Activated naive CD4-positive, alpha-beta T cell treated with Interleukin-2 at 50 U/mL for 16 hours (primary cell): ENCODE results near the gene HOXB8.

Experiments used
- DNase-seq: peaks from one replicate; pipeline ENCODE4 v3.0.0-alpha.2; 2020

HOXB8 gene

GRCh38 chr17:48582750-48583069 lies 32.4 kb downstream of the HOXB8 start:
- no peak for DNase-seq

GRCh38 chr17:48579760-48580554 lies 35.1 kb downstream of the HOXB8 start:
- no peak for DNase-seq

GRCh38 chr17:48579471-48579759 lies 35.7 kb downstream of the HOXB8 start:
- no peak for DNase-seq

GRCh38 chr17:48578616-48579470 lies 36.2 kb downstream of the HOXB8 start:
- DNase-seq: no peak

GRCh38 chr17:48577946-48578615 lies 37.0 kb downstream of the HOXB8 start, which contains the start of gene HOXB4:
Gene HOXB4 (minus strand): TSS chr17:48578350. CDS start chr17:48578319, 31 bp downstream.
- peak; percentile 72 for DNase-seq

- peak; percentile 32 for DNase-seq
These were observed 37.7 kb downstream of the HOXB8 start for GRCh38 chr17:48577330-48577945.

GRCh38 chr17:48576479-48577309 lies 38.4 kb downstream of the HOXB8 start:
- DNase-seq: no peak

GRCh38 chr17:48575673-48576478 lies 39.2 kb downstream of the HOXB8 start:
- DNase-seq: no peak

- DNase-seq: no peak
These were observed 40.0 kb downstream of the HOXB8 start for GRCh38 chr17:48575066-48575582.

- no peak for DNase-seq
These were observed 40.5 kb downstream of the HOXB8 start for GRCh38 chr17:48574505-48575065.

- no peak for DNase-seq
These were observed 43.2 kb downstream of the HOXB8 start for GRCh38 chr17:48571826-48572417.

- no peak for DNase-seq
These were observed 43.9 kb downstream of the HOXB8 start for GRCh38 chr17:48571024-48571818.

- no peak for DNase-seq
These were observed 44.6 kb downstream of the HOXB8 start for GRCh38 chr17:48570325-48571023.

GRCh38 chr17:48569674-48570324 lies 45.3 kb downstream of the HOXB8 start:
- no peak for DNase-seq

- DNase-seq: no peak
These were observed 45.9 kb downstream of the HOXB8 start for GRCh38 chr17:48569240-48569582.

GRCh38 chr17:48568499-48569239 lies 46.4 kb downstream of the HOXB8 start:
- DNase-seq: no peak

GRCh38 chr17:48567646-48568354 lies 47.3 kb downstream of the HOXB8 start:
- DNase-seq: no peak
